GM23248 (cell line): Measurements from ENCODE around the gene PIK3CD.

ENCODE experiments used
- EZH2 ChIP-seq: fragments of 200-600 bp; sonication (generic); IDR thresholded peaks from 2 replicates; pipeline ENCODE4 v1.6.1; 2018; ENCODE audit warnings: antibody characterized with exemption, mild to moderate bottlenecking; ENCODE audit not compliant: insufficient read depth, poor library complexity, severe bottlenecking
- EZH2phosphoT487 ChIP-seq: fragments of 200-600 bp; sonication (generic); IDR thresholded peaks from 2 replicates; pipeline ENCODE4 v1.6.1; 2018; ENCODE audit warnings: antibody characterized with exemption, moderate library complexity, mild to moderate bottlenecking, low read depth; ENCODE audit not compliant: insufficient read depth

GRCh38 chr1:9719978-9720722 is 68.6 kb downstream of the PIK3CD start:
- TF ChIP-seq EZH2 (no peak), EZH2phosphoT487 (no peak)
